GM19397 (cell line): ENCODE results near the gene ADGRG6.
"Not testable (repeated sequence)": the region's sequence is repeated elsewhere in the genome, so short reads cannot be mapped to it uniquely, and the experiment has no call there.

ENCODE experiments used
- ATAC-seq: cut with Tn5 transposase; IDR thresholded peaks from one replicate; pipeline ENCODE4 v1.9.1; 2021; ENCODE audit warnings: mild to moderate bottlenecking, moderate library complexity; ENCODE audit not compliant: unreplicated experiment

Gene ADGRG6

DNA sequence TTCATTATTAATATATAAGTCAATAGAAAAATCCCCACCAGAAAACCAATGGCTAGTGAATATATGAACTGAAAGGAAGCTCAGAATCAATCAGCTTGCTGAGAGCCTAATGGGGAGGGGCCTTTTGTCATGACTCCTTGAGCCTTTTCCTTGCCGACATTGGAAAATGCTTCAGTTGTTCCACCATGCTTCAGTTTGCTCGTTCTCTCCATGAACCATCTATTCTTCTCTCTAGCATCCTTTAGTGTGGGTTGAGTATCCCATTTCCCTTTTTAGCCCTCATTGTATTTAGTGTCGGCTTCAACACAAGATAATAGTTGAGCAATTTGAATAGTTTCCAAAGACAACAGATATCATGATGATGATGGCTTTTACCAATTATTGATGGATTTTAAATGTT, 139.9 kb downstream of the ADGRG6 start:
- ATAC-seq = no peak

DNA sequence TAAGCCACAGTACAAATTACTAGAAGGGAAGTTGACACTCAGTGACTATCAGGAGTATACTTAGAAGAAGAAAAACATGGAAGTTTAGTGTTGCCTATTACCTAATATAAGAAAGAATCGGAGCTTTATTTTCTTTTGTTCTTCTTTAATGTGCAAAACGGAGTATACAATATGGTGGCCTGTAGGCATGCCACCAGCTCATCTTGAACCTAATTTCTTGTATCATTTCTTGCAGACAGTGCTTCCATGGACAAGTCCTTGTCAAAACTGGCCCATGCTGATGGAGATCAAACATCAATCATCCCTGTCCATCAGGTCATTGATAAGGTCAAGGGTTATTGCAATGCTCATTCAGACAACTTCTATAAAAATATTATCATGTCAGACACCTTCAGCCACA, 141.3 kb downstream of the ADGRG6 start:
- no peak for ATAC-seq

DNA sequence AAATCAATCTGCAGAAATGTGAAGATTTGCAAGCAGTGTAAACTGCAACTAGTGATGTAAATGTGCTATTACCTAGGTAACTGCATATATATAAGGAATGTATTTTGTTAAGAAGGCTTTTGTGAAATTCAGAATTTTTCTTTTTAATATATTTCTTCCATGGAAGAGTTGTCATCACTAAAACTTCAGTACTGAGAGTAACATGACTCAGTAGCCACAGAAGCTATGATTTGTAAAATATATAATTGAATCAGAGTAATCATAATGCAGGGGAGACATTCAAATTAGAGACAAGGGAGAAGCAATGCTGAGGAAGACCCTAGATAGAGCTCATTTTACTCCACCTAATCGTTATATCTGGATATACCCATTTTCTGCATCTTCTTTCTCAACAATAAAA, 141.7 kb downstream of the ADGRG6 start:
- no peak for ATAC-seq

DNA sequence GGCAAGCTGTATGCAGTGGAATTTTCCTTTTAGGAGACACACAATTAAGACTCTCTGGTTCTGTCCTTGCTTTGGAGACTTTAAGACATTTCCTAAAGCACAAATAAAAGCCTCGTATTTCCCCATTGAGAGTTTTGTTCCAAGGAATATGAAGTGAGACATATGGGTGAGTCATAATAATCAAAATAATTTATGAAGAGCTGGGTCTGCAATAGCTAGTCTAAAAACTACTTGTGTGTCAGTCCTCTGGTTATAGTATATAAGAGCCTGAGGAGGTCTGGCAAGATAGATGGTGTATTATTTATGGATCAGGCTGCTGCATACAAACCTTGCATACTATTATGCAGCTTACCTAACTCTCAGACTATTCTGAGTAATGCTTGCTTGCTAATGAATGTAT, 142.6 kb downstream of the ADGRG6 start:
- ATAC-seq = no peak

DNA sequence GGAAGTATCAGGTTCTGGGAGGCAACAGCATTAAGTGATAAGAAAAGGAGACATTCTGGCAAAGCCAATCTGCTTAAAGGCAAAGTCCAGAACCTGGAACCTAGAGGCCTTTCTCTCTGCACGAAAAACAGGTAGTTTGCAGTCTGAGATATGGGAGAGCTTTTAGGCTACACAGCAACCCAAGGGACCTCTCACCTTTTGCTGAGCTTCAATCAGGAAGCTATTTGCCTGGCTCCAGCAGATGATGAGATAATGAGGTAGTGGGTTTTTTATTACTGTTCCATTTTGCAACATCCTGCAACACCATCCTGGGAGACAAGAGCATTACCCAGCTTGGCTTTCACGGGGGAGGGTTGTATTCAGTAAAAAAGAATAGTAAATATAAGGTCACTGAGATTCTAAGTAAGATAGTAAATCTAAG, 143.1 kb downstream of the ADGRG6 start:
- ATAC-seq = no peak

DNA sequence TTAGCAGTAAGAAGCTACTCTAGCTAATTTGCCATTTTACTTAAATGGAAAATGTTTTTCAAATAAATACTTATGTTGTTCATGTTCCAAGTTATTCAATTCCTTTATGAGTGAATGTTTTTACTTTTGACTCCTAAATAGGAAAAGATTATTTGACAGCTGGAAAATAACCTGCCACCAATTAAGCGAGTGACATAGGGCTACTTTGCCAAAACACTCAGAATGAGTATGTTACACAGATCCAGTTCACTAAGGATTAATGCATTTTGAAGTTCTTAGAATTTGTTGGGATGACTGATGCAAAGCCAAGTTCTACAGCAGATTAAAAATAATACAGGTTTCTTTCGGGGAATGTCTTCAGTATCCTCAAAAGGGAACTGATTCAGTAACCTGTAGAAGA, 144.4 kb downstream of the ADGRG6 start:
- ATAC-seq = no peak

DNA sequence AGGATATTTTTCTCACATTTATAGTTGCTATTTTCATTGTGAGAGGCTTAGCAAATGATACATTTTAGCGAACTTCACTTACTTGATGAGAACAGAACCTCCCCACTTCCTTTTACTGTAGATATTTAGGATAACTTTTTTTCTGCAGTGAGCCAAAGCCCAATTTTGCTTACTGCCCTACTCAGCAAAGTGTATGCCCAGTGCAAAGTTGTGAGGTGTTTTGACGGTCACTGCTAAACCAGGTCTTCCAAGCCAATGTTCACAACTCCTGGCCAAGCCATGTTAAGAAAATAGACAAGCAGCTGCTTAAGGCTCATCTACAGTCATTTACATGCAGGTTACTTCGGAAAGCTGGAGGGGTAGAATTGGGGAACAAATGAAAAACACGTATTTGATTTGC, 144.8 kb downstream of the ADGRG6 start:
- no peak for ATAC-seq

DNA sequence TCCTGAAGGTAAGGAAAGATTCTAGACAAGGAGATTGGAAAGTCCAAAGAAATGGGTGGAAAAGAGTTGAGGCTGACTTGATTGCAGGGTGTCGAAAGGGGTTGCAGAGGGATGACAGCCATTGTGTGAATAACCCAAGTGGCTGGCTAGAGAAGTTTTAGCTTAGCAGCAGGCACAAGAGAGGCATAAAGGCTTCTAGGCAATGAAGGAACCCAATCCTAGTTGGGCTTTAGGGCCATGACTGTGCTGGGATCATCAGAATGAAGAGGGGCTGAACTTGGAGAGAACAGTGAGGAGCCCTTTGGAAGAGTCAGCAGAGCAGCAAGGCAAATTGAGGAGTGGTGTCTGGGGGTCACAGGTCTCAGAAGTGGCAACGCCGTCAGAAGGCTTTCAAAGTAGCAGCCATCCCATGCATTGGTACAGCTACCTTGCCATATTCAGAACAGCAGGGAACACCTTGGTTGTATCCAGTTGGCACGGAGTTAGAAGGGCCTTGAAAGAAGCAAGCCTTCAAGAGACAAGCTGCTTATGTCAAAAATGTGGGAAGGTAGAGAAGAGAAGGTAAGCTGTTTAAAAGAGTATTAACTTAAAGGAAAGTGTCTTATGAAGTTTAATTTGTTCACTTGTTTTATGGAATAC, 146.4 kb downstream of the ADGRG6 start:
- no peak for ATAC-seq

DNA sequence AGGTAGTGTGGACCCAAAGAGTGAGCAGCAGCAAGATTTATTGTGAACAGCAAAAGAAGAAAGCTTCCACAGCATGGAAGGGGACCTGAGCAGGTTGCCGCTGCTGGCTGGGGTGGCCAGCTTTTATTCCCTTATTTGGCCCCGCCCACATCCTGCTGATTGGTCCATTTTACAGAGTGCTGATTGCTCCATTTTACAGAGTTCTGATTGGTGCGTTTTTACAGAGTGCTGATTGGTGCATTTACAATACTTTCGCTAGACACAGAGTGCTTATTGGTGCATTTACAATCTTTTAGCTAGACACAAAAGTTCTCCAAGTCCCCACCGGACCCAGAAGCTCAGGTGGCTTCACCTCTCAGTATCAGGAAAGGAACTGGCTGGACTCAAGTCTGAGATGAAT, 149.0 kb downstream of the ADGRG6 start:
- ATAC-seq = not testable (repeated sequence)

DNA sequence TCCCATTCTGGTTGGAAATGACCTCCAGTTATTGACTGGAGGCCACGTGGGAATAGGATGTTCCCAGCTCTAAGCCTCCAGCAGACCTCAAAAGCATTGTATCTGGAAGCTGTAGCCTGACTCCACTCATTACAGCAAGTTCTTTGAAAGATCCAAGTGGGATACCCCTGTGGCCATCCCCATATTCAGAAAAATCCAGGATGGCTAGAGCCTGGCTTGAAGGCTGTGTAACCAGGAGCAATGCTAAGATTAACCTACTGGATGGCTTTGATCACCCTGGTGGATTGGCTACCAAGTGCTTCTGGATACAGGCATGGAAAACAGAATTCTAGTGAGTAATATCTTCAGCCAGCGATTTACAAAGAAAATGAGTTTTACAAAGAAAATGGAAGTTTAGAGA, 151.2 kb downstream of the ADGRG6 start:
- ATAC-seq = no peak

DNA sequence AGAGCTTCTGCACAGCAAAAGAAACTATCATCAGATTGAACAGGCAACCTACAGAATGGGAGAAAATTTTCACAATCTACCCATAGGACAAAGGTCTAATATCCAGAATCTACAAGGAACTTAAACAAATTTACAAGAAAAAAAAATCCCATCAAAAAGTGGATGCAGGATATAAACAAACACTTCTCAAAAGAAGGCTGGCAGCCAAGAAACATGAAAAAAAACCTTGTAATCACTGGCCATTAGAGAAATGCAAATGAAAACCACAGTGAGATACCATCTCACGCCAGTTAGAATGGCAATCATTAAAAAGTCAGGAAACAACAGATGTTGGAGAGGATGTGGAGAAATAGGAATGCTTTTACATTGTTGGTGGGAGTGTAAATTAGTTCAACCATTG, 152.4 kb downstream of the ADGRG6 start:
- not testable (repeated sequence) for ATAC-seq

DNA sequence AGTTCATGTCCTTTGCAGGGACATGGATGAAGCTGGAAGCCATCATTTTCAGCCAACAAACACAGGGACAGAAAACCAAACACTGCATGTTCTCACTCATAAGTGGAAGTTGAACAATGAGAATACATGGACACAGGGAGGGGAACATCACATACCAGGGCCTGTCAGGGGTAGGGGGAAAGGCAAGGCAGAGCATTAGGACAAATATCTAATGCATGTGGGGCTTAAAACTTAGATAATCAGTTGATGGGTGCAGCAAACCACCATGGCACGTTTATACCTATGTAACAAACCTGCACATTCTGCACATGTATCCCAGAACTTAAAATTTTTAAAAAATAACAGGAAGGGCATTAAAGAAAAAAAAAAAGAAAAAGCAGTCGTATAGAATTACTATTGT, 153.0 kb downstream of the ADGRG6 start:
- ATAC-seq = not testable (repeated sequence)

DNA sequence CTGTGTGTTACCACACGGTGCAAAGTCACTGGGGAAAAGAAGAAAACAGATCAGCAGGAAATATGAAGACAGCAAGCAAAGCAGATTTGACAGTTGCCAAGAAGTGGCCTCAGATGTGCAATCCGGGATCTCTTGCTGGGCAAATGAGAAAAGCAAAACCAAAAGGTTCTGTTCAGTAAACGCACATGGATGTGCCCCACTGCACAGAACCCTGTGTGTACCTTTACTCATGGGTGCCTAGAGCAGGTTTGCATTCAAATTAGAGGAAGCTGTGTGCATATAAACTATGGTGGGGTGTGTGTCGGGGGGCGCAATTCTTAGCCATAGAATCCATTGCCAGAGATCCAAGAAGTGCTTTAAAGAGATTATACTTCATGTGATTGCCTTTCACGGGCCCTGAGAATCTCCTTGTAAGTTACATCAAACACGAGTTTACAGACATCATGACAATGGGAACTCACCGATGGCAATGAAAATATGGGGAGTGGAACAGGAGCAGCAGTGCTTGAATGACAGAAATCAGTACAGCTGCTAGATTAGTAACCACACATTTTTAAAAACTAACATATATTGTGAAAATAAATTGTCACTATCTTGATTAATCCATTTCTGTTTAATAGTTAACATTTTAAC, 154.3 kb downstream of the ADGRG6 start:
- ATAC-seq = no peak

DNA sequence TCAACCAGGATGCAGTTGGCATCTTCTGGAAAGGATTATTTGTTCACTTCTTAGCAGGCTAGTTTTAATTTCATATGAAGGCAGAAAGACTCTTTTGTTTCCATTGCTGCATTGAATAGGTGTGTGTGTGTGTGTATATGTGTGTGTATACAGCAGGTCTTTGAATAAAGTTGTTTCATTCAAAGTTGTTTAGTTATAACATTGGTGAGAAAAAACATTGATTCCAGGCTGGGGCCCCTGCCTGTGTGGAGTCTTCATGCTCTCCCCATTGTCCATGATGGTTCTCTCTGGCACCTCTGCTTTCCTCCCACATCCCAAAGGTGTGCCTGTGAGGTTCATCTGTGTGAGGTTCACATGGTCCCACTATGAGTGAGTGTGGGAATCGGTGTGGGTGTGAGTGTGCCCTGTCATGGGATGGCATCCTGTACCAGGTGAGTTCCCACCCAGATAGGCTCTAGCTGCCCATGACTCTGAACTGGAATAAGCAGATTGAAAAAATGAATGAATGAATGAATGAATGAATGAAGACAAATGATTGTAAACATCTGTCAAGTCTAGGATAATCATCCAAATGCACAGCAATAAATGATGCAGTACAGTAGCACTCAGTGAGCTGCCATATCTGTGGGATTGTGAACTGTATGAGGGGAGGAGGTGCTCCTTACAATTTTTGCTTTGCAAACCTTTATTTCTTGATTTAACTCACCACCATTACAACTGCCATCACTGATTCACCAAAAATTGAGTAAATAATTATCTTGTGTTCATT, 156.0 kb downstream of the ADGRG6 start:
- no peak for ATAC-seq

DNA sequence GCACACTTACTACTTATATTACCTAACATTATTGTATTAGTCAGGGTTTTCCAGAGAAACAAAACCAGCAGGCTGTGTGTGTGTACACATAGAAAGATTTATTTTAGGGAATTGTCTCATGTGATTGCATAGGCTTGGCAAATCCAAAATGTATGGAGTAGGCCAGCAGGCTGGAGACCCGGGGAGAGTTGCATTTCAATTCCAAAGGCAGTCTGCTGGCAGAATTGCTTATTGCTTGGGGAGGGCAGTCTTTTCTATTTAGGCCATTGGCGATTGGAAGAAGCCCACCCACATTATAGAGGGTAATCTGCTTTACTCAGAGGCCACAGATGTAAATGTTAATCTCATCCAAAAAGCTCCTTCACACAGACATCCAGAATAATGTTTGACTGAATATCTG, 157.0 kb downstream of the ADGRG6 start:
- ATAC-seq = no peak

DNA sequence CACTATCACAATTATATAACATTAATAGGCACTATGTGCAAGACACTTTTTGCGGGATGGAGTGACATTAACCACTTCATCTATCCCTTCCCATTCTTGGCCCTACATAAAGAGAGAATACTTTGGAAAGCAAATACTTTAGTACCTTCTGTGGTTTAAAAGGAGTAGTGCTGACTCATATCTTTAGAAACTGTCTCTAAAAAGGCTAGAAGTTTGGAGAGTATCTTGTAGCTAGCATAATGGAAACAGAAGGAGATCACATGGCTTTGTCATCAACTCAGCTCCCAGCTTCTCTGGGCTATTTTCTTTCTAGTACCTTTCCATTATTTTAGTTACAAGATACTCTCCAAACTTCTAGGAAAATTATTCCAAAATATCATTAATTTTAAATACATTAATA, 157.5 kb downstream of the ADGRG6 start:
- ATAC-seq = no peak

DNA sequence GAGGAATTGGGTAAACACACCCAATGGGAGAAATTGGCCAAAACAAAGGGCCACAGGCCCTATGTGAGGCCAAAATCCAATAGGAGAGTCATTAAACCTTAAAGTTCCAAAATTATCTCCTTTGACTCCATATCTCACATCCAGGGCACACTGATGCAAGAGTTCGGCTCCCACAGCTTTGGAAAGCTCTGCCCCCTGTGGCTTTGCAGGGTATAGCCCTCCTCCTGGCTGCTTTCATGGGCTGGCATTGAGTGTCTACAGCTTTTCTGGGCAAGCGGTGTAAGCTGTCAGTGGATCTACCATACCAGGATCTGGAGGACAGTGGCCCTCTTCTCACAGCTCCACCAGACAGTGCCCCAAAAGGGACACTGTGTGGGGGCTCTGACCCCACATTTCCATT, 160.5 kb downstream of the ADGRG6 start:
- ATAC-seq = no peak

DNA sequence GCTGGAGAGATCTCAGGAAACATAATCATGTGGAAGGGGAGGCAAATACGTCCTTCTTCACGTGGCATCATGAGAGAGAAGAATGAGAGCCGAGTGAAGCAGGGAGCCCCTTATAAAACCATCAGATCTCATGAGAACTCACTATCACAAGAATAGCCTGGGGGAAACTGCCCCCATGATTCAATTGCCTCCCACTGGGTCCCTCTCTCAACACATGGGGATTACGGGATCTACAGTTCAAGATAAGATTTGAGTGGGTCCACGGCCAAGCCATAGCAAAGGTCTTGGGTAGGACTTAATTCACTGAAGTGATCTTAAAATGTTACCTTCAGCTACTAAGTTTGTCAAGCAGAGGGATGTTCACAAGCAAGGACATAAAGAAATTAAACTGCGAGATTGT, 162.2 kb downstream of the ADGRG6 start:
- ATAC-seq = no peak

DNA sequence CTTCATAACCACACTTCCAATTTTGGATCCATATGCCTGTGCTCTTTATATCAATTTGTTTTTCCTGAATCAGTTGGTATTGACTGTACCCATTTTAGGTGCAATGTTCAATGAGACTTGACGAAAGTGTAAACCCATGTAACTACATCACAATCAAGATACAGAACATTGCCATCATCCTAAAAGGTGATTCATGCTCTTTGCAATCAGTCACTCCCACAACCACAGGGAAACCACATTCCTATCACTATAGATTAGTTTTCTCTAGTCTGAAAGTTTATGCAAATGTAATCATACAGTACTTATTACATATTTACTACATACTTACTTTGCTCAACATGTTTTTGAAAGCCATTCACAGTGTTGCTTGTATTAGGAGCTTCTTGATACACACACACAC, 167.4 kb downstream of the ADGRG6 start:
- ATAC-seq = no peak

DNA sequence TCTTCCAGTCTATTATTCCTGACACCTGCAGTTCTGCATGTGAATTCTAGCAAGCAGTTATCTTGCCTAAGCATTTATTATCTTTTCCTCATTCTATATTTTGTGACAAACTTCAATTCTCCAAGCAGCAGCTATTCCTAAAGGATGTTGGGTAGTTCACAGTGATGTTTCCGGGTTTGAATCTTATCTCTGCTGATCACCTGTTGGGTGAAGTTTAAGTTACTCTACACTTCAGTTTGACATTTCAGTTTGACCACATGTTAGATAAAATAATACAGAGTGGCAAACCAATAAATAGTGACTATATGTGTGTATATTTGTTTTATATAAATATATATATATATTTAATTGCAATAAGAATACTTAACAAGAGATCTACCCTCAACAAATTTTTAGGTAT, 168.6 kb downstream of the ADGRG6 start:
- no peak for ATAC-seq

DNA sequence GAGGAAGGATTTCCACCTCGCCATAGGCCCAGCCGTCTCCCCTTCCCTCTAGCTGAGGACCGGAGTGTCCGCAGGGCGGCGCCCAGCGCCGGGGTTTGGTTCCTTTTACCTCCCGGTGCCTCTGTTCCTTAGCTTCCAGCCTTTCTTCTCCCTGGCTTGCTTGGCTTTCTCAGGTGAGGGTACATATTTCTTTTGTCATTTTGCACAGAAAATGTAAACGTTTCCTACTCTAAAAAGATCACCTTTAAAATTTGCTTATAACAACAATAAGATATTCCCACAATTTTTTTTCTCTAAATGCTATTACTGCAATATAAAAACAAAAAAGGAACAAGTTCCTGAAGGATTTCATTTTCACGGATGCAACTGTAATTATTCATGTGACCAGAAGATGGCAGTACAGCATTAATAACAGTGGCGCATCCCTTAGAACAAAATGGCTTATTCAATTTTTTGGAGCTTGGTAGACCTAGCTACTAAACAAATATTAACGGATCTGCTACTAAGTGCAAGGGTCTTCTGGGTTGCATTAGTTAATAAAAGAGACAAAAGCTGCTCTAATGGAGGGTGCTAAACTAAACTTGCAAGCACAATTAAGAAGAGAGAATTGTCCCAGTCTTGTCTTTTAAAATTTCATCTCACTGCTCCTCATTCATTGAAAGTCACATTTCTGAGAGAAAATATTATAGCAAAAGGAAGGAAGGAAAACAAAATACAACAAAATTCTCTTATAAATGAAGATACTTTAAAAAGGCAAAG, 172.9 kb downstream of the ADGRG6 start:
- no peak for ATAC-seq

DNA sequence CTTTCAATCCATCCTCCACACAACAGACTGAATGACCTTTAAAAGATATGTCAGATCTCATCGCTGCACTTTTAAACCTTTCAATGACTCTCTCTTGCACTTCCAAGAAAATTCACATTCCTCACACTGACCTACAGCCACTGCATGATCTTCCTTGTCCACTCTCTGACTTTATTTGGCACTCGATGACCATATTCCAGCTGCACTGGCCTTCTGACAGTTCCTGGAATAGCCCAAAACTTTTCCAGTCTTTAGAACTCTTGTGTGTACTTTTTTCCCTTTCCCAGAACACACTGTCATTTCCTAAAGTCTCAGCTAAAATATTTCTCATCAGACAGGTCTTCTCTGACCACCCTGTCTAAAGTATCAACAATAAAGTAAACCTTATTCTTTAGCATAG, 174.6 kb downstream of the ADGRG6 start:
- no peak for ATAC-seq
